Measurements from ENCODE around the gene SLC37A3.

DNA sequence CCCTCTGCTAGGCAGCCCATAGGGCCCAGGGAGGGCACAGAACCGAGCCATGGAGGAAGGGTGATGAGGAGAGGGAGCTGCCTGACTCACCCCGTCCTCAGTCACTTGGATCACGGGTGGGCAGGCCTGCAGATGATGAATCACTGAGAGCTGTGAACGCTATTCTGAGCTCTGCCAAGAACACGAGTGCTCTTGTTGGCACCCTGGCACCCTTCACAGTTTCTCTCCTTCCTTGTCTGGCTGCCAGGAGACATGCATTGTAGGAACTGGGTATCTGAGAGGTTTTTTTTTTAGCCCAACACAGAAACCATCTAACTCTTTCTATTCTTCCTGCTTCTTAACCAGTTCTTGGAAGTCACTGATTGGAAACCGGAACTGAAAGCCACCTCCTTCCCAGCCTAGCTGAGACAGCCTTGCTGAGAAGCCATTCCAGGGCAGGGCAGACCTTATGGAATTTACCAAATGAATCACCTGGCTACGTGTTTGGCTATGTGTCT, 82.1 kb downstream of the SLC37A3 start:
- TF ChIP-seq, protein P1, sequence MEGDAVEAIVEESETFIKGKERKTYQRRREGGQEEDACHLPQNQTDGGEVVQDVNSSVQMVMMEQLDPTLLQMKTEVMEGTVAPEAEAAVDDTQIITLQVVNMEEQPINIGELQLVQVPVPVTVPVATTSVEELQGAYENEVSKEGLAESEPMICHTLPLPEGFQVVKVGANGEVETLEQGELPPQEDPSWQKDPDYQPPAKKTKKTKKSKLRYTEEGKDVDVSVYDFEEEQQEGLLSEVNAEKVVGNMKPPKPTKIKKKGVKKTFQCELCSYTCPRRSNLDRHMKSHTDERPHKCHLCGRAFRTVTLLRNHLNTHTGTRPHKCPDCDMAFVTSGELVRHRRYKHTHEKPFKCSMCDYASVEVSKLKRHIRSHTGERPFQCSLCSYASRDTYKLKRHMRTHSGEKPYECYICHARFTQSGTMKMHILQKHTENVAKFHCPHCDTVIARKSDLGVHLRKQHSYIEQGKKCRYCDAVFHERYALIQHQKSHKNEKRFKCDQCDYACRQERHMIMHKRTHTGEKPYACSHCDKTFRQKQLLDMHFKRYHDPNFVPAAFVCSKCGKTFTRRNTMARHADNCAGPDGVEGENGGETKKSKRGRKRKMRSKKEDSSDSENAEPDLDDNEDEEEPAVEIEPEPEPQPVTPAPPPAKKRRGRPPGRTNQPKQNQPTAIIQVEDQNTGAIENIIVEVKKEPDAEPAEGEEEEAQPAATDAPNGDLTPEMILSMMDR (IDR thresholded peaks at IDR 0.05): no peak
- no peak for TF ChIP-seq POLR2A (IDR thresholded peaks at IDR 0.05)

Measured in ovary (tissue), 3 donors.